Measurements from ENCODE around the gene DAZL.
"Not testable (repeated sequence)": the region's sequence is repeated elsewhere in the genome, so short reads cannot be mapped to it uniquely, and the experiment has no call there.

Gene DAZL

DNA sequence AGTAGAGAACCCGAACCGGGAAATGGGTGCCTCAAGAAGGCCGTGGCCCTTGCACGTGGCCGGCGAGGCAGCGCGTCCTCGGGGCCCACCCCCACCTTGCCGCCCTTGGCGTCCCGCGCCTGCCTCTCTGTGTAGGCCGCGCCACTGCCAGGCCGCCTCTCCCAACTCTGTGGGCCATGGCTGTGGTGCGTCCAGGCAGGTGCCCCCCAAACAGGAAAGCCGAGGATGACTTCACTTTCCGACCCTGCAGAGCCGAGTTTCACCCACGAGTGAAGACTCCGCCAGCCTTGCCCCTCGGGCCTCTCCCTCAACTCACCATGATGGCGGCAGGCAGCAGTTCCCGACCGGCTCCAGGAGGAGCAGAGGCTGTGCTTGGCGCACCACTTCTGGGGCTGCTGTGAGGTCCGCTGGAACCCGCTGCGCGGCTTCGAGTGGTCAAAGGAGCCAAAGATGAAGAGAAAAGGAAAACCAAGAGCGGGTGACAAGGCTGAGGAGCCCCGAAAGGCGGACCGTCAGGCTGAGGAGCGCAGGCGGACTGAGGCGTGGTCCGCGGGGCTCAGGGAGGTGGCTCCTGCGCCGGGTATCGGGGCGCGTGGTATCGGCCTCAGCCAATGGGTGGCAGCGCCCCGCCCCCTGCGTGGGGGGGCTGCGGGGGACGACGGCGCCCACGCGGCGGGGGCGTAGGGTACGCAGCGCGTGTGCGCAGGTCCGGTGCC is at the start of gene DAZL:
DAZL (minus strand) TSS at position 537 of the 716 bp plus-strand sequence; CDS start at position 319, 218 bp downstream.
- DNase-seq (ENCODE audit: low read depth in 2 of 2): no peak

- DNase-seq (ENCODE audit: low read depth in 2 of 2): no peak
Observed at GRCh38 chr3:16654976-16655375, 49.8 kb upstream of the DAZL start.

- no peak for DNase-seq (ENCODE audit: low read depth in 2 of 2)
Observed at GRCh38 chr3:16653712-16654111, 48.5 kb upstream of the DAZL start.

GRCh38 chr3:16647668-16648067 is 42.4 kb upstream of the DAZL start:
- DNase-seq (ENCODE audit: low read depth in 2 of 2): no peak

- no peak for DNase-seq (ENCODE audit: low read depth in 2 of 2)
Observed at GRCh38 chr3:16639806-16640205, 34.6 kb upstream of the DAZL start.

DNA sequence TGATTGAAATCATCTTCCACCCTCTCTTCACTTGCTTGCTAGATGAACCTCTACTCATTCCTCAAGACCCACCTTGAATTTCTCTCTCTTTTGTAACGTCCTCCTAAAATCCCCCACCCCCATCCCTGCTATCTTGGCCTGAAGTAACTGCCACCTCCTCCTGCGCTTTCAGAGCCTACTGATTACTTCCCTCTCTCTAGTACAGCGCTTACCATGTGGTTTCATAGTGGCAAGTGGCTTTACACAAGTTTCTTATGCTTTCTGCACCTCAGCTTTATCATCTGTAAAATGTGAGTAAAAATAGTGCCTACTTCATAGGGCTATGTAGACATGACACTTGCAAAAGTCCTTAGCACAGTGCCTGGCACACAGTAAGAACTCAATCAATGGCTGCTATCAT is 28.7 kb upstream of the DAZL start:
- DNase-seq (ENCODE audit: low read depth in 2 of 2): no peak

DNA sequence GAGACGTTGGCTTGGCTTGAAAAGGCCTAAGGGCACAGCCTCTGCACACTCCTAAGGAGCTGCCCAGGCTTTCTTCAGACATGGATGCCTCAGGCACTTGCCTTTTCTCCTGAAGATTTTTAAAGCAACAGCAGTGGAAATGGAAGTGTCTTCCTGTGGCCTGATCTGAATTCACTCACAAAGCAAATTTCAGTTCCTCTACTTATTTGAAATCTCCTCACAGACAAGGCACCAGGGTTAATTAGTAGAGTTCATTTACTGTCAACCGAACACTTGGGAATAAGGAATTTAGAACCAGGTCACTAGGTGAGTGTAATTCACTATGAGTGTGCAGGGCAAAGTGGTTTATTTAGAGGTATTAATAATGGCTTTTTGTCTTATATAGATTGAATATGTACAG is 27.2 kb upstream of the DAZL start:
- DNase-seq (ENCODE audit: low read depth in 2 of 2): no peak

DNA sequence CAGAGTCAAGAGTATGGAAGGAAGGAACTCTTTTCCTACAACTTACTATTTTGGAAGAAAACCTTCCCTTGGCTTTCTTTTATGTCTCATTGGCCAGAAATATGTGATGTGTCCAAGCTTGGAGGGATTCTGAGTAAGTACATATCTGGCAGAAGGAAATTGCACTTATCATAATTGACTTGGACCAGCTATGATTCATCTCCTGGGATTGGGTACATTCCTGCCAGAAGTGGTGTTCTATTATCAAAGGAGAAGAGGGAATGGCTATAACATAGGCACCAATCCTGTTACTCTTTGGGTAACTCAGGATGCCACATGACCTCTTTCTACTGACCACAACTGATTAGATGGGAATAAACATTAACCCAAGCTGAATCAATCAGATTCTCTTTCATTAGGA is 13.5 kb upstream of the DAZL start:
- no peak for DNase-seq (ENCODE audit: low read depth in 2 of 2)

GRCh38 chr3:16617155-16617554 is 11.9 kb upstream of the DAZL start:
- not testable (repeated sequence) for DNase-seq (ENCODE audit: low read depth in 2 of 2)

DNA sequence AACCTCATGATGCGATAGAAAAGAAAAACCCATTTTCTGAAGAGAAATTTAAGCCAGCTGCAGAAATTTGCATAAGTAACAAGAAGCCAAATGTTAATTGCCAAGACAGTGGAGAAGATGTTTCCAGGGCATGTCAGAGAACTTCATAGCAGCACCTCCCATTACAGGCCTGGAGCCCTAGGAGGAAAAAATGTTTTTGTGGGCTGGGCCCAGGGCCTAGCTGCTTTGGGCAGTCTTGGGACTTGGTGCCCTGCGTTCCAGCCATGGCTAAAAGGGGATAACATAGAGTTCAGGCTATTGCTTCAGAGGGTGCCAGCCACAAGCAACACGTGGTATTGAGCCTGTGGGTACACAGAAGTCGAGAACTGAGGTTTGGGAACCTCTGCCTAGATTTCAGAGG is 10.9 kb upstream of the DAZL start:
- DNase-seq (ENCODE audit: low read depth in 2 of 2): no peak

GRCh38 chr3:16614033-16615031 is 9.1 kb upstream of the DAZL start:
- DNase-seq (ENCODE audit: low read depth in 2 of 2): no peak

- no peak for DNase-seq (ENCODE audit: low read depth in 2 of 2)
Observed at GRCh38 chr3:16609927-16610580, 4.8 kb upstream of the DAZL start.

DNA sequence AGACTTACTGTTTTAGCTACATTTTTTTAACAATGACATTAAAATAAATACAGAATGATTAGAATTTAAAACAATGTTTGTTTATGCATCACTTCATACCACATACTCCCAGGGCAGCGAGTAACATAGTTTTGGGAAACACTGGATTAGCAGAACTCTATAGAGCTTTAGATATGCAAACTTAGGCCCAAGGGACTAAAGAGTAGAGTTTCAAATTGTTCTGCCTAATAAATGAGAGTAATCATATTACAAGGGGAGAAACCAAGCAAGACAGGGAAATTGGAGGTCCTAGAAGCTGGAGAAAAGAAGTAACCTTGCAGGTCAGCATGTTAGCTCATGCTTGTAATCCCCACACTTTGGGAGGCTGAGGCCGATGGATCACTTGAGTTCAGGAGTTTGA is 3.6 kb upstream of the DAZL start:
- DNase-seq (ENCODE audit: low read depth in 2 of 2): no peak

DNA sequence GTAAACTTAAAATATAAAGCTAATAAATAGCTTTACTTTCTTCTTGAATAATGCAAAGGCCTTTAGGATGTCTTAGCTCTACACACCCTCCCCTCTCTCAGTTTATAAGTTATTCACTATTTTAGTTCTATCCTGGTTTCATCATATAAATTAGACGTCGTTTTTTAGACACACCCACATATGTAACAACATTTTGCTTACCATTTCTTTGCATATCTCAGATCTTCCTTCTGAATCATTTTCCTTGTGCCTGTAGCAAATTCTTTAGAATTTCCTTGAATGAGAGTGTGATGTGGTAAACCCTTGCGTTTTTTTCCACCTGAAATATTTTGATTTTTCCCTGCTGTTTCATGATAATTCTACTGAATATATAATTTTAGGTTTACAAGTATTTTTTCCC is 2.5 kb upstream of the DAZL start:
- no peak for DNase-seq (ENCODE audit: low read depth in 2 of 2)

DNA sequence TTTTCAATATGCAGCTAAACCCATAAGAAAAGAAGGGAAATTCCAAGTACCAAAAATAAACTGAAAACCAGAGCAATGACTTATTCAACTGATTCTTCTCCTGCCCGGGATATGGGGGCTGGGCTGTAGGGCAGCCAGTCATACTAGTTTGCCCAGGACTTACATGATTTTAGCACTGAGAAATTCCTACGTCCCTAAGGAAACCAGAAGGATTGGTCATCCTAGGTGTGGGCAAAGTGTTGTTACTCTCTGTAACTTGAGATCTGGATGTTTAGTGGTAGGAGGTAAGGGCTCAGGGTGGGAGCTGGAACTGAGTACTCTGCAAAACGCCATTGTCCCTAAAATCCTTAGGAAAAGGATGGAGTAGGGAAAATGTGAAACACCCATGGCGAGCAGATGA is 1.2 kb upstream of the DAZL start:
- no peak for DNase-seq (ENCODE audit: low read depth in 2 of 2)

GRCh38 chr3:16605966-16606365 is 743 bp upstream of the DAZL start:
- DNase-seq (ENCODE audit: low read depth in 2 of 2): no peak

GRCh38 chr3:16604433-16604832 is 790 bp downstream of the DAZL start:
- DNase-seq (ENCODE audit: low read depth in 2 of 2): no peak

GRCh38 chr3:16601537-16602005 is 3.7 kb downstream of the DAZL start:
- no peak for DNase-seq (ENCODE audit: low read depth in 2 of 2)

- peak; percentile 44 to 64 for DNase-seq (ENCODE audit: low read depth in 2 of 2)
Observed at GRCh38 chr3:16600780-16601536, 4.3 kb downstream of the DAZL start.

DNA sequence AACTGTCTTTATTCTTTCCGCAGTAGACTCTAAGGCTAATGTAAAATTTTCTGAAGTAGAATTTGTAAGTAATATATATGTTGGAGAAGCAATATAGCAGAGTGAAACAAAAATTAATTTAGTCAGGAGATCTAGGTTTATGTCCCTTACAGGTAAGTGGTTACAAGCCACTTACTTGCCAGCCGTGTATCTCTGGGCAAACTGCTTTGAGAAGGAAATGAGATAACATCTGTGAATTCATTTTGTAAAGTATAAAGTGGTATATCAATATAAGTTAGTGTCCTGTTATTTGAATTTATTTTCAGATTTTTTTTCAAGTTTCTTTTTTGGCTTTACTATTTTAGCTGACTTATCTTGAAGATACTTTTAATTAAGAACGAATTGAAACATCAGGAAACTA is 5.5 kb downstream of the DAZL start:
- DNase-seq (ENCODE audit: low read depth in 2 of 2): no peak

DNA sequence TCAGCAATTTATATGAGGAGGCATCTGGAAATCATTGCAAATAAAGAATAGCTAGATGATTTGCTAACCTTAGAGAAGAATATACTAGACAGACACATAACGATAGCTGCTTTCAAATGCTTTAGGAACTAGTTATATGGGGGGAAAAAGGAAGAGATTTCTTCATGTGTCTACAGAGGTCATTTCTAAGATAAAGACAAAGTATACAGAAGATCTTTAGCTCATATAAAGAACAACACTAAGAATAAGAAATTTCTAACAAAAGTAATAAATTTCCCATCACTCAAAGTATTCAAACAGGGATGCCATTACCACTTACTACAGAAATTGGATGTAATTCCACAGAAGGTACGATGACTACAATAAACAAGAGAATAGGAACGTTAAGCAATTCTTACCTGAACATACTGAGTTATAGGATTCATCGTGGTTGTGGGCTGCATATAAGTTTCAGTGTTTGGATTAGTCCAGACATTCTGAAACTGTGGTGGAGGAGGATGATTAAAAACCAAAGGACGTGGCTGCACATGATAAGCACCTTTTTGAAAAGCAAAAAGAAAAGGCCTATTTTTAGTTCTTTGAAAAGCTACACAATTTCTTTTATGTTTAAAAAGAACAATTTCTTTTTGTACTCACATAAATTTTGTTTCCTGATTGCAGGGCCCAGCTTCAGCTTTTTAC is 8.7 kb downstream of the DAZL start:
- DNase-seq (ENCODE audit: low read depth in 2 of 2): no peak
